ENCODE results near the gene BRSK2. TPM values are rescaled to one million over a fixed set of nuclear protein-coding genes. Genes with fewer than 3 reads are reported as not detected.
"Not testable (repeated sequence)": the region's sequence is repeated elsewhere in the genome, so short reads cannot be mapped to it uniquely, and the experiment has no call there.

BRSK2 gene
- total RNA-seq (2014; rRNA removed; shearing (Covaris generic)) = 0.06 and 0.55 TPM in 2 replicates

DNA sequence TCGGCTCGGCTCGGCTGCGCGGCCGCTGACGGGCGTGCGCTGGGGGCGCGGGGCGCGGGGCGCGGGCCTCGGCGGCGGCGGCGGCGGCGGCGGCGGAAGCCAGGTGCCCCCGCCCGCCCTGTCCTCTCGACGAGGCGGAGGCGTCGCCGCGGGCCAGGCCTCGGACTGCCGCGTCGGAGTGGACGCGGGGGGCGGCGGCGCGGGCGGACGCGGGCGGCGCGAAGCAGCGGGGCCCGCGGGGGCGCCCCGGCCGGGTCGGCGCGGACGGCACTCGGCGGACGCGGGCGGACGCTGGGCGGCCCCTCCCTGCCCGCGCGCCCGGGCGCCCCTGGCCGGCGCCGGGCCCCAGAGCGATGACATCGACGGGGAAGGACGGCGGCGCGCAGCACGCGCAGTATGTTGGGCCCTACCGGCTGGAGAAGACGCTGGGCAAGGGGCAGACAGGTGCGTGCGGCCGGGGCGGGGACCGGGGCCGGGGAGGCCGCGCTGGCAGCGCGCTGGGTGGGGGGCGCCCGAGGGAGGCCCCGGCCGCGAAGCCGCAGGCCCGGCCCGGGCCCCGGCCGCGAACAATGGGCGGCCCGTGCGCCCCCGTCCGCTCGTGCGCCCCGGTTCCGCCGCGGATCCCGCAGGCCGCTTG, at the start of gene BRSK2:
BRSK2 (plus strand) TSS at position 3 of the 637 bp plus-strand sequence; CDS start at position 354, 351 bp downstream.
- Histone ChIP-seq H3K36me3 (no peaks in the 10 kb centered on the region), H3K4me3 (peak within 1 kb of the TSS; percentile 32), H3K4me1 (replicated peaks) (peaks cover 8% of the 10 kb centered on the region), H3K27me3 (replicated peaks) (peaks cover 8% of the 10 kb centered on the region), H3K9me3 (replicated peaks) (no peaks in the 10 kb centered on the region), H3K27ac (no peak within 1 kb of the TSS)
- DNase-seq (ENCODE audit: low read depth in 1 of 2, low spot score in 2 of 2) = no peak

DNA sequence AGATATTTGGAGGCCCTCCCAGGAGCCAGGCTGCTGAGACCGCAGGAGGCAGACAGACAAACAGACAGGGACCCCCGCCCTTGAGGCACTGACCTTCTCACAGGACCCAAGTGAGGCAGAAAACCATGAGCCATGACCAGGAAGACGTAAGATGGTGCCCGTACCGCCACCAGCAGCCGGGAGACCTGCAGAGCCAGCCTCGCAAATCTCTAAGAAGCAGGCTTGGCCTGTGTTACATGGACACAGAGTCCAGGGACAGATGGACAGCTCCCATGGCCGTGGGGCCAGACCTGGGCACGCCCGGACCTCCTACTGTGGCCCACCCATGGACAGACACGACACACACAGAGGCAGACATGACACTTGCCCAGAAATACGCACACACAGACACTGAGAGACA, 49.6 kb upstream of the BRSK2 start:
- DNase-seq (ENCODE audit: low read depth in 1 of 2, low spot score in 2 of 2) = peak in 1 of 2 experiments; percentile 17
- H3K27ac ChIP-seq = no peak overlapping the region
- H3K36me3 ChIP-seq = no peaks in the 10 kb centered on the region
- no peaks in the 10 kb centered on the region for H3K9me3 ChIP-seq (replicated peaks)
- peaks cover 16% of the 10 kb centered on the region for H3K4me1 ChIP-seq (replicated peaks)
- no peaks in the 10 kb centered on the region for H3K27me3 ChIP-seq (replicated peaks)
- no peak overlapping the region; the same call in 1 of the 2 replicates for H3K4me3 ChIP-seq

DNA sequence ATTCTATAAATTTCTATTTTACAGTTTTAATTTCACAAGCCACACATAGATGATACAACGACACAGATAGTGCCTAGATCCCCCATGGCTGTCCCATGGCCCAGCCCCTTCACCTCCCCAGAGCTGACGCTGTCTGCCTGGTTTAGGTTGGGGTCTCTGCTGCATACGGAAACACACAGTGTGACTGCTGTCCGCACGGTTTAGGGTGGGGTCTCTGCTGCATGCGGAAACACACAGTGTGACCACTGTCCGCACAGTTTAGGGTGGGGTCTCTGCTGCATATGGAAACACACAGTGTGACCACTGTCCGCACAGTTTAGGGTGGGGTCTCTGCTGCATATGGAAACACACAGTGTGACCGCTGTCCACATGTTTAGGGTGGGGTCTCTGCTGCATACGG, 48.5 kb upstream of the BRSK2 start:
- H3K9me3 ChIP-seq (replicated peaks); H3K36me3 ChIP-seq; H3K4me3 ChIP-seq; H3K27me3 ChIP-seq (replicated peaks); DNase-seq (ENCODE audit: low read depth in 1 of 2, low spot score in 2 of 2); H3K4me1 ChIP-seq (replicated peaks); H3K27ac ChIP-seq: not testable (repeated sequence)

DNA sequence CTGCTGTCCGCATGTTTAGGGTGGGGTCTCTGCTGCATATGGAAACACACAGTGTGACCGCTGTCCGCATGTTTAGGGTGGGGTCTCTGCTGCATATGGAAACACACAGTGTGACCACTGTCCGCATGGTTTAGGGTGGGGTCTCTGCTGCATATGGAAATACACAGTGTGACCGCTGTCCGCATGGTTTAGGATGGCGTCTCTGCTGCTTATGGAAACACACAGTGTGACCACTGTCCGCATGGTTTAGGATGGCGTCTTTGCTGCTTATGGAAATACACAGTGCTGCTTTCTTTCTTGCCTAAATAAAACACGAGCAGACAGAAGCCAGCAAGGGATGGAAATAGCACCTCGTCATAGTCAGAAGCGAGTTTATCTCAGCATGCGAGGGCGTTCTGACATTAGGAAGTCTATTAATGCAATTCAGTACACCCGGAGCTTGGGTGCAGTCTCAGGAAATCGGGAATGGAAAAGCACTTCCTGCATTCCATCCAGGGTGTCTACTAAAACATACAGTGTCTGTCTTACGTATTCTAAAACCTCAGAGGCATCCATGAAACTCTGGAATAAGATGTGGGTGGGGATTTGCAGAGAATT, 47.7 kb upstream of the BRSK2 start:
- Histone ChIP-seq H3K9me3 (replicated peaks) (no peaks in the 10 kb centered on the region), H3K4me1 (replicated peaks) (peaks cover 9% of the 10 kb centered on the region), H3K4me3 (no peak overlapping the region), H3K36me3 (no peaks in the 10 kb centered on the region), H3K27ac (no peak overlapping the region), H3K27me3 (replicated peaks) (no peaks in the 10 kb centered on the region)
- DNase-seq (ENCODE audit: low read depth in 1 of 2, low spot score in 2 of 2) = no peak

DNA sequence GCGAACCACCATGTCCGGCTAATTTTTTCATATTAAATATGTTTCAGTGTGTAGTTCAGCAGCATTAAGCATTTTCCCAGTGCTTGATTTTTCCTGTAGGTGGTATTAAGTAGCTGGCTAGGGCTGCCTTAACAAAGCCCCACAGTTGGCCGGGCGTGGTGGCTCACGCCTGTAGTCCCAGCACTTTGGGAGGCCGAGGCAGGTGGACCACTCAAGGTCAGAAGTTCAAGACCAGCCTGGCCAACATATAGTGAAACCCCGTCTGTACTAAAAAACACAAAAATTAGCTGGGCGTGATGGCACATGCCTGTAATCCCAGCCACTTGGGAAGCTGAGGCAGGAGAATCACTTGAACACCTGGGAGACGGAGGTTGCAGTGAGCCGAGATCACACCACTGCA, 46.8 kb upstream of the BRSK2 start:
- no peak for DNase-seq (ENCODE audit: low read depth in 1 of 2, low spot score in 2 of 2)
- Histone ChIP-seq H3K4me3 (no peak overlapping the region), H3K27ac (no peak overlapping the region), H3K9me3 (replicated peaks) (no peaks in the 10 kb centered on the region), H3K36me3 (no peaks in the 10 kb centered on the region), H3K4me1 (replicated peaks) (peaks cover 9% of the 10 kb centered on the region), H3K27me3 (replicated peaks) (no peaks in the 10 kb centered on the region)

DNA sequence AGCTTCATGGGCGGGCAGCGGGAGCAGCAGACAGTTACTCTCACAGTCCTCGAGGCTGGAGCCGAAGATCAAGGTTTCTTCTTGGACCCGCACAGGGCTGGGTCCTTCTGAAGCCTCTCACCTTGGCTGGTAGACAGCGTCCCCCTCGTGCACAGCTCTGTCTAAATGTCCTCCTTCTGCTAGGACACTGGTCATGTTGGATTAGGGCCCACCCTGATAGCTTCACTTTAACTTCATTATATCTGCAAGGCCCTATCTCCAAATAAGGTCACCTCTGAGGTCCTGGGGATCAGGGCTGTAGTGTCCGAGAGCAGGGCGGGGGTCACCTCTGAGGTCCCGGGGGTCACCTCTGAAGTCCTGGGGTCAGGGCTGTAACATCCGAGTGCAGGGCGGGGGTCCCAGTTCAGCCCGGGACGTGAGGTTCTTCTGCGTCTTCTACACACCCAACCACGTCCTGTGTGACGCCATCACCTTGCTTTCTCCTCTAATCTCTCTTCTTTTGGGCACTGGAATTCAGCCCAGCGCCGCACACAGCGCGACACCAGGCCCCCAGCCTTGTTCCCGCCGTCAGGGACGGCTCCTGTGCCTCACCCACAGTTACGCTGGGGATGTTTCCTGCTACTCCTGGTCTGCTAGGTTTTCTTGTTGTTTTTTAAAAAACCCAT, 46.2 kb upstream of the BRSK2 start:
- no peaks in the 10 kb centered on the region for H3K9me3 ChIP-seq (replicated peaks)
- H3K27ac ChIP-seq = no peak overlapping the region
- H3K27me3 ChIP-seq (replicated peaks) = no peaks in the 10 kb centered on the region
- DNase-seq (ENCODE audit: low read depth in 1 of 2, low spot score in 2 of 2) = no peak
- H3K4me1 ChIP-seq (replicated peaks) = peaks cover 9% of the 10 kb centered on the region
- H3K4me3 ChIP-seq = no peak overlapping the region
- no peaks in the 10 kb centered on the region for H3K36me3 ChIP-seq

DNA sequence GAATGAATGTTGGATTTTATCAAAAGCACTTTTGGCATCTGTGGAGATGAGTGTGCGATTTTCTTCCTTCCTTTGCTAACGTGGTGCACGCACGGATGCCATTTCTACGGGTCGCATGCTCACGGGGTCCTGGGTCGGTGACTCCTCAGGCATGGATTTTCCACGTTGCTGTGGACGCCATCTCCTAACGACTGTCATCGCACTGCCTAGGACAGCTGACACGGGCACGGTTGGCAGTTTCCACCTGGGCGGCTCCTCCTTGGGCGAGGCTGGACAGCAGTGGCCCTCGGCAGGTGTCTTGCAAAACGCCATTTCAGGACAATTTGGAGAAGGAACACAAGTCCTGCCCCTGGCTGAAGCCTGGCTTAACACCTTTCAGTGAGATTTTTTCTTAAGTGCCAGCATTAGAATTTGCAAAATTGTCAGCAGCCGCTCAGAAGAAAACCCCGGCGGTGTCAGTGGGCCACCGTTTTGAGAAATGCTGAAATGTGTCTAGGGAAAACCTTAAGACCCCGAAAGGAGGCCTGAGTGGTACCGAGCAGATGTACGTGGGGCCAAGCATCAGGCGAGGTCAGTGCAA, 45.6 kb upstream of the BRSK2 start:
- DNase-seq (ENCODE audit: low read depth in 1 of 2, low spot score in 2 of 2) = no peak
- Histone ChIP-seq H3K4me1 (replicated peaks) (peaks cover 9% of the 10 kb centered on the region), H3K9me3 (replicated peaks) (no peaks in the 10 kb centered on the region), H3K27ac (no peak overlapping the region), H3K27me3 (replicated peaks) (no peaks in the 10 kb centered on the region), H3K36me3 (no peaks in the 10 kb centered on the region), H3K4me3 (no peak overlapping the region)

DNA sequence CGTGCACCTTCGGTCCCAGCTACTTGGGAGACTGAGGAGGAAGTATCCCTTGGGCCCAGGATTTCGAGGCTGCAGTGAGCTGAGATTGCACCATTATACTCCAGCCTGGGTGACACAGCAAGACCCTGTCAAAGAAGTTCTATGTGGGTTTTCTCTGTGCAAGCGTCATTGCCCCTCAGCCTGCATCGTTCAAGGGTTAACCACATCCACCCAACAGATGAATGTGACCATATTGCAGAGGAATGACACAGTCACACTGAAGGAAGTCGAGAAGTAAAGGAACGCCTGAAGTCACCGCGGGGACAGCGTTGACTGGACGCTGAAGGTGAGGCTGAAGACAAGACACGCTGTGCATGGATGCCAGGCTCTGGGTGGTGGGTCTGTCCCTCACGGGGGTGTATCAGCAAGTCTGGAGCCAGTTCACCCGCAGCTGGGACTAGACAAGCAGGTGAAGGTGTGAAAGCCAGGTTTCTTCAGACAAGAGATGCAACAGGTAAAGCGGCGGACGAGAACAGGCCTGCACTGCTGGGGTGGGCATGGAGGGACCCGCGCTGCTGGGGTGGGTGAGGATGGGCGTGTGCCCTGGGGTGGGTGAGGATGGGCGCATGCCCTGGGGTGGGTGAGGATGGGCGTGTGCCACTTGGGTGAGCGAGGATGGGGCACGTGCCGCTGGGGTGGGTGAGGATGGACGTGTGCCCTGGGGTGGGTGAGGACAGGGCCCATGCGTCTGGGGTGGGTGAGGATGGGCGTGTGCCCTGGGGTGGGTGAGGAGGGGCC, 43.8 kb upstream of the BRSK2 start:
- no peaks in the 10 kb centered on the region for H3K36me3 ChIP-seq
- H3K9me3 ChIP-seq (replicated peaks) = no peaks in the 10 kb centered on the region

DNA sequence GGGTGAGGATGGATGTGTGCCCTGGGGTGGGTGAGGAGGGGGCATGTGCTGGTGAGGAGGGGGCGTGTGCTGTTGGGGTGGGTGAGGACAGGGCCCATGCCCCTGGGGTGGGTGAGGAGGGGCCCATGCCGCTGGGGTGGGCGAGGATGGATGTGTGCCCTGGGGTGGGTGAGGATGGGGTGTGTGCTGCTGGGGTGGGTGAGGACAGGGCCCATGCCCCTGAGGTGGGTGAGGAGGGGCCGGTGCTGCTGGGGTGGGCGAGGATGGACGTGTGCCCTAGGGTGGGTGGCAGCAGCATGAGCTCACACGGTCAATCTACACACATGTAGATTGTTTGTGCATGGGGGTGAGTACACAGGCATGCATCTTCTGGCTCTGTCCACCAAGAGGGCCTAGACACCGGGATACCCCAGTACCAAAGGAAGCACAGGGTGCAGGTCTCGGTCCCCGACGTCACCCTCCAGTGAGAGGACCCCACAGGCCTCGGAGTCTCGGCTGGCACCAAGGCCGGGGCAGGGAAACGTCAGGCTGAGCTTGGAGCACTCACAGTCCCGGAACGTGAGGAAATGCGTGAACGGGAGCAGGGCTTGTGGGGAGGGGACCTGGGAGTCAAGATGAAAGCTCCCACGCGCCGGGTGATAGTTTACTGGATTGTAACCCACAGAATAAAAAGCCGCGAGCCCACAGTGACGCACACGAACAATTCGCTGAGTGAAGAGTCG, 42.9 kb upstream of the BRSK2 start:
- Histone ChIP-seq H3K4me1 (replicated peaks) (no peaks in the 10 kb centered on the region), H3K36me3 (no peaks in the 10 kb centered on the region), H3K4me3 (no peak overlapping the region), H3K27ac (no peak overlapping the region), H3K27me3 (replicated peaks) (no peaks in the 10 kb centered on the region), H3K9me3 (replicated peaks) (no peaks in the 10 kb centered on the region)
- DNase-seq (ENCODE audit: low read depth in 1 of 2, low spot score in 2 of 2) = no peak

More for the DNA sequence above, 43.8 kb upstream of the BRSK2 start:
- no peak overlapping the region for H3K27ac ChIP-seq
- no peaks in the 10 kb centered on the region for H3K27me3 ChIP-seq (replicated peaks)
- H3K4me1 ChIP-seq (replicated peaks) = no peaks in the 10 kb centered on the region
- H3K4me3 ChIP-seq = no peak overlapping the region
- no peak for DNase-seq (ENCODE audit: low read depth in 1 of 2, low spot score in 2 of 2)

DNA sequence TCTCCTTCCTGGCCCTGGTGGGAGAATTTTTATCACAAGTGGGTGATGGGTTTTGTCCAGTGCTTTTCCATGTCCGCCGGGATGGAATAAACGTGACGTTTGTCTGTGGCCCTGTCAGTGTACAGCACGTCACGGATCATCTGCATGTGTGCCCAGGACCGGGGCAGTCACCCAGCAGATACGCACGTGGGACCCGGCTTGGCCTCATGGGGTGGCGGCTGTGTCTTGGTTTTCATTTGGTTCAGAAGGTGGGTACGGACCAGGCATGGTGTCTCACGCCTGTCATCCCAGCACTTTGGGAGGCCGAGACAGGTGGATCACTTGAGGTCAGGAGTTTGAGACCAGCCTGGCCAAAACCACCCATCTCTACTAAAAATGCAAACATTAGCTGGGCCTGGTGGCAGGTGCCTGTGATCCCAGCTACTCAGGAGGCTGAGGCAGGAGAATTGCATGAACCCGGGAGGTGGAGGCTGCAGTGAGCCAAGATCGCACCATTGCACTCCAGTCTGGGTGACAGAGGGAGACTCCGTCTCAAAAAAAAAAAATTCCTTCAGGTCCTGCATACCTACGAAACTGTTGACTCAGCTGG, 42.2 kb upstream of the BRSK2 start:
- DNase-seq (ENCODE audit: low read depth in 1 of 2, low spot score in 2 of 2); H3K27me3 ChIP-seq (replicated peaks); H3K9me3 ChIP-seq (replicated peaks); H3K4me3 ChIP-seq; H3K27ac ChIP-seq; H3K4me1 ChIP-seq (replicated peaks); H3K36me3 ChIP-seq: not testable (repeated sequence)

DNA sequence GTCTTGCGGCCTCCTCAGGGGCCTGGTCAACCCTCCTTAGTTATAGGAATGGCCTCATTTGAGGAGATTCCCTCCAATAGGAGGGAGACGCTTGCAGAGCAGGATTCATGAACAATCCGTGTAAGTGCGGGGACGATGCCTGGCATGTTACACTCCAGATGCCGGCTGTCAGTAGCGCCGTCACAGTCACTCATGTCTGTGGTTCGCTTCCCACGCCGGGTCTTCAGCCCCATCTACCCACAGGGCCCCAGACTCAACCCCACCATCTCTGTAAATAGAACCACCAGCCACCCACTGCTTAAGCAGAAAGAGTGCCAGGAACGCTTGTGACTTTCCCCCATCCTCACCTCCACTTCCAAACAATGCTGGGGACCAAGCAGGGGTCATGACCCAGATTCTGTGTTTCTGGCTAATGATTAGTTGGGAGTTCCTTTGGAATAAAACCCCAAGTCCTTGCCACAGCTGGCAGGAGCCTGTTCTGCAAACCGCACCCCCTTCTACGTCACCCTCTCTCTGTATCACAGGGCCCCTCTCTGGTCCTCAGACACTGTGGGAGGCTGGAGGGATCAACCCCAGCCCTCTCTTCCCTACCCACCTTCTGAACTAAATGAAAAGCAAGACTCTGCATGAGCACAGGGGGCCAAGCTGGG, 41.5 kb upstream of the BRSK2 start:
- no peak for DNase-seq (ENCODE audit: low read depth in 1 of 2, low spot score in 2 of 2)
- Histone ChIP-seq H3K4me3 (no peak overlapping the region), H3K27me3 (replicated peaks) (no peaks in the 10 kb centered on the region), H3K4me1 (replicated peaks) (no peaks in the 10 kb centered on the region), H3K27ac (no peak overlapping the region), H3K9me3 (replicated peaks) (no peaks in the 10 kb centered on the region), H3K36me3 (no peaks in the 10 kb centered on the region)

DNA sequence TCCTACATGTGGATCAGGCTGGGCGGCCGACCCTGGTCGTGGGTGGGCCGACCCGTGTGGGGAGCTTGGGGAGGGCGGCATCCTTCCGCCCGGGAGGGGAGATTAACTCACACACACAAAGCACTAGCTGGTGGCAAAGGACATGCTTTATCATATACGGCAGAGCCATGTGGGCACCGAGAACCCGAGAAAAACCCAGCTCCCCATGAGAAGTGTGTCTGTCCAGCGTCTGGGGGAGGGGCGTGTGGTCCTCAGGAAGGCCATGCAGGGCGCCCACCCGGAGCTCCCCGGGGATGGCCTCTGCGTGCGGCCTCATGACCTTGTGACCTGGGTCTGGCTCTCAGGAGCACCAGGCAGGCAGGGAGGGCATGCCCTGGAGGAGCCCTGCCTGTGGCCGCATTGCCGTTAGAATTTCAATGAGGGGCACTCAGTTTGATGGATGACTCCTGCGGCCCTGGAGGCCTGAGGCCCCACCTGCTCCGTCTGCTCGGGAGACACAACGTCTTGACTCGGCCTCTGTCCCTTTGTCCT, 40.9 kb upstream of the BRSK2 start:
- Histone ChIP-seq H3K36me3 (no peaks in the 10 kb centered on the region), H3K4me1 (replicated peaks) (no peaks in the 10 kb centered on the region), H3K4me3 (no peak overlapping the region), H3K9me3 (replicated peaks) (no peaks in the 10 kb centered on the region), H3K27ac (no peak overlapping the region), H3K27me3 (replicated peaks) (no peaks in the 10 kb centered on the region)
- no peak for DNase-seq (ENCODE audit: low read depth in 1 of 2, low spot score in 2 of 2)

Data from SJSA1 (cell line).